Muscle layer of duodenum (tissue), 2 donors: ENCODE data around the gene ARHGAP8.
A peak's percentile ranks its signal among the peaks of the same experiment; 100 is the strongest.

Experiments used
- H3K27ac ChIP-seq: one replicate; pipeline ENCODE4 v1.7.0; 2013; ENCODE audit warnings: mild to moderate bottlenecking, low read length
- H3K27me3 ChIP-seq: one replicate; pipeline ENCODE4 v1.7.0; 2013; ENCODE audit warnings: low read depth, mild to moderate bottlenecking, control low read depth, low read length
- H3K36me3 ChIP-seq, 2 donors: one replicate each; pipeline ENCODE4 v1.7.0; 2013; ENCODE audit warnings: low read length in 2 of 2, control low read depth in 1 of 2, mild to moderate bottlenecking in 1 of 2; ENCODE audit not compliant: insufficient read depth in 2 of 2, control insufficient read depth in 1 of 2
- H3K4me1 ChIP-seq, 2 donors: one replicate each; pipeline ENCODE4 v1.7.0; 2013; ENCODE audit warnings: low read length in 2 of 2, mild to moderate bottlenecking in 2 of 2, control low read depth in 1 of 2, moderate library complexity in 1 of 2; ENCODE audit not compliant: insufficient read depth in 2 of 2, control insufficient read depth in 1 of 2
- H3K4me3 ChIP-seq, 2 donors: one replicate each; pipeline ENCODE4 v1.7.0; 2013; ENCODE audit warnings: low read length in 2 of 2, low read depth in 1 of 2, mild to moderate bottlenecking in 1 of 2
- H3K9me3 ChIP-seq, 2 donors: one replicate each; pipeline ENCODE4 v1.7.0; 2013; ENCODE audit warnings: low read length in 2 of 2, control low read depth in 1 of 2, mild to moderate bottlenecking in 1 of 2; ENCODE audit not compliant: control insufficient read depth in 1 of 2
- donor health status: healthy.

ARHGAP8 gene

DNA sequence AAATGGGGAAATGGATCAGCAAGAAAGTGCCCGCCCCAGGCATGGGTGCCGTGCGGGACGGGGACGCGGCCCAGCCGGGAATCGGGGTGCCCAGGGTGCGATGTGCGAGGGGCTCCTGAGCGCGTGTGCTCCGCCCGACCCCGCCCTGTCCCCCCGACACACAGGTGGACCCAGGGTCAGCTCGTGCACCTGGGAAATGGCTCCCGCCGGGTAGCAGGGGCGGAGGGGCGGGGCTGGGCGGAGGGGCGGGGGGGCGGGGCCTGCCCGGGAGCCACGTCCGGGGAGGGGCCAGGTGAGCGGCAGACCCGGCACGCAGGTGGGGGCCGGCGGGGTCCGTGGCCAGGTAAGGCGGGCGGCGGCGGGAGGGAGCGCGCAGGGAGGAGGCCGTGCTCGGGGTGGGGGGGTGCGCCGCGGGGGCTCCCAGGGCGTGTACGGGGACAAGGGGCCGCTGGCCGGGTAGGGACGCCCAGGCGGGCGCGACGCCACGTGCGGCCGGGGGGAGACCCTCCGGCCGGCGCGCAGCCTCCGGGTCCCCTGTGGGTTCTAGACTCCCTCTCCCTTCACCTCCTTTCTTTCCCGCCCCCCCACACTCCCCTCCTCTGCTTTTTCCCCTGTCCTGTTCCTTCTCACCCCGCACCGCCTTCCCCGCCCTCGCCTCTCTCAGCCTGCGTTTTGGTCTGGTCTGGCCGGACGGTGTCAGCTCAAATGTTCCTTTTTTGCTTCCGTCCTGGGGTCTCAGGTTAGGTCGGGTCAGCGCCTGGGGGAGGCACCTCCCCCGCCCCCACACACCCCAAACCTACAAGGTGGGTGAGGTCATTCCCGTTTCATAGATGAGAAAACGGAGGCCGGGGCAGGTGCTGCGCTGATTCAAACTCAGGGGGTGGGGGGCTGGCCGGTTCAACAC, at the start of gene ARHGAP8:
Gene ARHGAP8 (plus strand): TSS at position 291 of the 904 bp plus-strand sequence. CDS start 33,953 bp downstream, outside the sequence.
- Histone ChIP-seq H3K36me3 (no peaks in the 10 kb centered on the region), H3K4me3 (no peak within 1 kb of the TSS), H3K4me1 (peaks cover 0 to 7% of the 10 kb centered on the region in 2 donors), H3K9me3 (no peaks in the 10 kb centered on the region), H3K27me3 (peaks cover 3% of the 10 kb centered on the region), H3K27ac (no peak within 1 kb of the TSS)

DNA sequence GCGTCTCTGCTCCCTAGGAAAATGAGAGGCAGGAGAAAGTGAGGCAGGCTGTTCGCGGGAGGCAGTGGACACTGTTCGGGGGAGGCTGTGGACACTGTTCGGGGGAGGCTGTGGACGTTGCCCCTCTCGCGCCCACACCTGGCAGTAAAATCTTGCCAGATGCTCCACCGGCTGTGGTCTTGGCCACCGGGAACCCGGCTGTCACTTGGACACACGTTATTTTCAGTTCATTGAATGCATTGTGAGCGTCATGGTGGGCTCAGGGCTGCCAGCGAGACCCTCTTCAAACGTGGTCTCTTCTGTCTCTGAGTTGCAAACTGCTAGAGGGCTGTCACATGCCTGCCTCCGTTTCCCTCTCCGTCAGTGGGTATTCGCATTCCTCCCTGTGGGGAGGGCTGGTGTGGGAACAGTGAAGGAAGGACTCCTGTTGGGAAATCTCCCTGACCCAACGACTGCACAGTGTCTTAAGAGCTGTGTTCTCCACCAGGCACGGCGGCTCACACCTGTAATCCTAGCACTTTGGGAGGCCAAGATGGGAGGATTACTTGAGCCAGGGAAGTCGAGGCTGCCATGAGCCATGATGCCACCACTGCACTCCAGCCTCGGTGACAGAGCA, 49.0 kb upstream of the ARHGAP8 start:
- no peak overlapping the region for H3K27ac ChIP-seq
- no peaks in the 10 kb centered on the region for H3K27me3 ChIP-seq
- no peaks in the 10 kb centered on the region for H3K36me3 ChIP-seq

DNA sequence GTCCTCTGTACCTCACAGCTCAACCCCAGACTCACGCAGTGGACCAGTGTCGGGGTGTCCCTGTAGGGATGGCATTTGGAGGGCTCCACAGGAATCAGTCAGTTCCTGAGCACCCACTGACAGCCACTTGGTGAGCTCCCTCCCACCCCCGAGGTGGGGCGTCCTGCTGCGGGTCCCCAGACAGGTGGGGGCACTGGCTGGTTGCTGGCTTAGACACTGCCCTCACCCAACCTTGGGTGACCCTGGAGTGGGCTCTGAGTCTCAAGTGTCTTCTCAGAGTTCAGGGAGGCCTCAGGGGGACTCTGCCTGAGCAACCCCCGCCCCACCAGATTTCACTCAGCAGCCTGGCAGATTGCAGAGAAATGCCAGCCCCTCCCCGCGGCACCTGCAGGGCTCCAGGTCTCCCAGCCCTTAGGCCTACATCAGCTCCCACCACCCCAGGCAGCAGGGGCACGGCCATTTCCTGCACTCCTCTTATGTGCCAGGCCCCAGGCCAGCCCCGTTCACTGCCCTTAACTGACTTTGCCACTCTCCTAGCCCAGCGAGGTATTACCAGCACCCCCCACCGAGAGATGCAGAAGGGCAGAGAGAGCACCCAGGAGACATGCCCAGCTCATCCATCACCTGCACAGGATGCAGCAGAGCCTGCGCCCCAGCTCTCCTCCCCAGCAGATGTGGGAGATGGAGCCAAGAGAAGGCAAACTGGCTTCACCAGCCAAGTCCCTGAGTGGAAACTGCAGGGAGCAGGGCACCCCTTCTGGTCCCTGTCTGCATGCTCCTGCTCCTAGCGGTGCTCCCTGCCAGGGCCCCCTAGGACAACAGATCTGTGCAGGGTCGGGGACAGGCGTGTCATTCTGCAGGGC, 48.0 kb upstream of the ARHGAP8 start:
- Histone ChIP-seq H3K4me3 (no peak overlapping the region), H3K27ac (no peak overlapping the region), H3K27me3 (no peaks in the 10 kb centered on the region), H3K4me1 (peaks cover 0 to 17% of the 10 kb centered on the region in 2 donors), H3K9me3 (no peaks in the 10 kb centered on the region), H3K36me3 (no peaks in the 10 kb centered on the region)

More for the DNA sequence above, 49.0 kb upstream of the ARHGAP8 start:
- Histone ChIP-seq H3K4me3 (peak overlapping the region; percentile 52 to 64), H3K4me1 (peaks cover 0 to 17% of the 10 kb centered on the region in 2 donors), H3K9me3 (no peaks in the 10 kb centered on the region)

DNA sequence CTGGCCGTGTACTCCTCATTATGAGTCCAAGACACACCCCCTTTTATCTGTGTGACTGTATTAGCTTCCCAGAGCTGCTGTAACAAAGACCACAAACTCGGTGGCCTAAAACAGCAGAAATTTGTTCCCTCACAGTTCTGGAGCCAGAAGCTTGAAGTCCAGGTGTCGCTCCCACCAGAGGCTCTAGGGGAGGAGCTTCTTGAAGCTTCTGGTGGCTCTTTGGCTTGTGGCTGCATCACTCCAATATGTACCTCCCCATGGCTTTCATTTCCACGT, 47.4 kb upstream of the ARHGAP8 start:
- Histone ChIP-seq H3K27me3 (no peaks in the 10 kb centered on the region), H3K4me1 (peaks cover 0 to 17% of the 10 kb centered on the region in 2 donors), H3K36me3 (no peaks in the 10 kb centered on the region), H3K9me3 (no peaks in the 10 kb centered on the region), H3K4me3 (no peak overlapping the region), H3K27ac (no peak overlapping the region)

DNA sequence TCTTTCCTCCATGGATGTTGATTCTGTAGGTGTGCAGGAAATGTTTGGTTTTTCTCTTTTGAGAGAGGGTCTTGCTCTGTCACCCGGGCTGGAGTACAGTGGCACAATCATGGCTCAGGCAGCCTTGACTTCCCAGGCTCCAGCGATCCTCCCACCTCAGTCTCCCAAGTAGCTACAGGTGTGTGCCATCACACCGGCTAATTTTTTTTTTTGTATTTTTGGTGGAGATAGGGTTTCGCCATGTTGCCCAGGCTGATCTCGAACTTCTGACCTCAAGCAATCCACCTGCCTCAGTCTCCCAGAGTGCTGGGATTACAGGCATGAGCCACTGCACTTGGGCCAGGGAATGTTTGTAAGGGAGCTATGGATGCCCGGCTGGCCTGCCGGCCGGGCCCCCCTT, 45.9 kb upstream of the ARHGAP8 start:
- Histone ChIP-seq H3K27ac (no peak overlapping the region), H3K27me3 (no peaks in the 10 kb centered on the region), H3K4me3 (no peak overlapping the region)

DNA sequence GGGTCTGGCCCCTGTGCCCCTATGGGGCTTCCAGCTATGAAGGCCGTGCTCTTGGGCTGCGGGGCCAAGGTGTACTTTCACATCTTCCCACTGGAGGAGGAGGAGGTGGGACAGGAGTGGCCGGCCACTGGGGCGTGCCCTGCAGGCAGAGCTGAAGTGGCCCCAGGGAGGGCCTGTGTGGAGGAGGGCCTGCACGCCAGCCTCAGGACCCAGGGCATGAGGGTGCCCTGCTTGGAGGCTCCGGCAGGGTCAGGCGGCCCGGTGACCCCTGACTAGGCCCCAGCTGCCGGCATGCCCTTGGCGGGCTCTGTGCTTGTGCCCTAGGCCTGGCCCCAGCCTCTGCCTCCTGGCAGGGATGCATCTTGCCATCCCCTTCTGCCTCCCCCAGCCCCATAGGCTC, 45.2 kb upstream of the ARHGAP8 start:
- Histone ChIP-seq H3K9me3 (no peaks in the 10 kb centered on the region), H3K4me1 (peaks cover 0 to 13% of the 10 kb centered on the region in 2 donors), H3K4me3 (no peak overlapping the region), H3K27ac (no peak overlapping the region), H3K36me3 (no peaks in the 10 kb centered on the region), H3K27me3 (no peaks in the 10 kb centered on the region)

More for the DNA sequence above, 45.9 kb upstream of the ARHGAP8 start:
- no peaks in the 10 kb centered on the region for H3K36me3 ChIP-seq
- peaks cover 0 to 15% of the 10 kb centered on the region in 2 donors for H3K4me1 ChIP-seq
- H3K9me3 ChIP-seq: no peaks in the 10 kb centered on the region

DNA sequence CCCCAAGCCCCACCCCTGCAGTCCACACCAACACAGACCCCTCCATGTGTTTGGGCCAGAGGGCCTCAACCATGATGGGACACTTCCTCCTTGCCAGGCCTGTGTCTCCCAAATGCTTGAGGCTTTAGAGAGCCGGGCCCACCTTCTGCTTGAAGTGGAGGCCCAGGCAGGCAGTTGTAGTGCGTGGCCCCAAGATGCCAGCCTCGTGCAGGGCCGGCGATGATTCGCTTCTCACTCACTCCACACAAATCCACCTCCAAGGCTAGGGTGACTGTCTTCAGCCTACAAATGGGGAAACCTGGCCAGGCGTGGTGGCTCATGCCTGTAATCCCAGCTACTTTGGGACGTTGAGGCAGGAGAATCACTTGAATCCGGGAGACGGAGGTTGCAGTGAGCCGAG, 44.6 kb upstream of the ARHGAP8 start:
- Histone ChIP-seq H3K4me3 (no peak overlapping the region), H3K4me1 (peaks cover 0 to 8% of the 10 kb centered on the region in 2 donors), H3K27me3 (no peaks in the 10 kb centered on the region), H3K9me3 (no peaks in the 10 kb centered on the region), H3K27ac (no peak overlapping the region), H3K36me3 (no peaks in the 10 kb centered on the region)

DNA sequence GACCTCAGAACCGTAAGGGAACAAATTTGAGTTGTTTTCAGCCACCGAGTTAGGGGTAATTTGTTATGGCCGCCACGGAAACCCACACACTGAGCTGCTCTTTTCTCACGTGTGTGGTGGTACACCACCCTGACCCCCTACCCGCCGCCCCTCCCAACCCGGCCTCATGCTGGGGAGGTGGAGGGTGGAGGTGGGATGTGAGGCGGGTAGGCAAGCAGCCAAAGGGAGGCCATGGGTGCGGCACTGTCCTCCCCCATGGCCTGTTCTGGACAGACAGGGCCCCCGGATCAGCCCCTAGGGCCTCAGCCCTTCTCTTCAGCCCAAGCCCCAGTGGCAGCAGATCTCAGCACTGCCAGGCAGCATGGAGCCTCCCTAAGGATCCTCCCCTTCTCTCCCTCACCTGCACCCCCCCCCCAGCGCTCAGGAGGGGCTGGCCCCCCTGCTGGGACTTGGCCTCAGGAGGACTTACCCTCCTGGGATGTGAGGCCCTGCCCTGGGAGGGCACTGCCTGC, 42.4 kb upstream of the ARHGAP8 start:
- Histone ChIP-seq H3K27me3 (no peaks in the 10 kb centered on the region), H3K36me3 (no peaks in the 10 kb centered on the region), H3K27ac (no peak overlapping the region), H3K9me3 (no peaks in the 10 kb centered on the region), H3K4me1 (no peaks in the 10 kb centered on the region), H3K4me3 (no peak overlapping the region)

DNA sequence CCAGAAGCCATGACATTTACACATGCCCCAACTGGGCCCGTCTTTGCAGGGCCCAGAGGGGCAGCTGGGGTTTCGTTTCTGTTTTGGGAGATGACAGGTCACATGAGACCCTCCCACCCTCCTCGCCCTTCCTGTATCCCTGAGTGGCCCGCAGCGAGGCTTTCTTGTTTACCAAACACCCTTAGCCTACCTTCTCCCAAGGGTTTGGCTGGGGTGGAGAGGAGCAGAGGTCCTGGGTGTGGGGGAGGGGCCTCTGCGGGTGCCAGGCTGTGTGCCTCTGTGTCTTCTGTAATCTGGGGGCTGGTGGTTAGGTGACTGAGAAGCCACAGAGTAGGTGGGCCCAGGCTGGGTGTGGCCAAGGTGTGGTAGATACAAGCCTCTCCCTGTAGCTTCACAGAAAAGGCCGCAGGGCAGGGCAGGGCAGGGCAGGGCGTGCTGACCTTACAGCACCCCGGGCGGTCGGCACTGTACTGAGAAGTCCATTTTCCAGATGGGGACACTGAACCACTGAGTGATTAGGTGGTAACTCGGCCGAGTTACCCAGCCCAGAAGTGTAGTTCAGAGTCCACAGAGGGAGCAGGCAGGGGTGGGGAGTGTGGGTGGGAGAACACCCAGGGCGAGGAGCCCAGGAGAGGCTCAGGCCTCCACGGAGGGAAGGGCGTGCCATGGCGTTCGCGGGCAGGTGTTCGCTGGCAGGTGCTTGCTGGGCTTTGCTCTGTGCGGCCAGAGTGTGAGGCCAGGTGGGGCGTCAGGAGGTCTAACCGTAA, 41.7 kb upstream of the ARHGAP8 start:
- H3K4me1 ChIP-seq: no peaks in the 10 kb centered on the region

DNA sequence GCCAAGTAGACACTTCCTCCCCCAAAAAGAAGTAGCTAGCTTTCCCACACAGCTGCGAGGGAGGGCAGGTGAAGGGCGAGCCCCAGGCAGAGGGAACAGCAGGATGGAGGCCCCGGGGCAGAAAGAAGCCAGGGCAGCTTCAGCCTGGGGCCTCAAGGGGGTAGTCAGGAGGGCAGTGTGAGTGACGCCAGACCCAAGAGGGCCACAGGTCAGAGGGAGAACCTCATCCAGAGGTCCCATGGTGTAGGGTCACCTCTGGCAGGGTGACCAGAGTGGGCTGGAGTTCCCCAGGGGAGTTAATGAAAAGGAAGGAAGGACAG, 41.2 kb upstream of the ARHGAP8 start:
- Histone ChIP-seq H3K36me3 (no peaks in the 10 kb centered on the region), H3K4me3 (no peak overlapping the region), H3K27ac (peak overlapping the region; percentile 16), H3K4me1 (no peaks in the 10 kb centered on the region), H3K27me3 (no peaks in the 10 kb centered on the region), H3K9me3 (no peaks in the 10 kb centered on the region)

More for the DNA sequence above, 41.7 kb upstream of the ARHGAP8 start:
- H3K36me3 ChIP-seq: no peaks in the 10 kb centered on the region
- no peak overlapping the region for H3K4me3 ChIP-seq
- no peaks in the 10 kb centered on the region for H3K9me3 ChIP-seq
- H3K27ac ChIP-seq: peak overlapping the region; percentile 16
- H3K27me3 ChIP-seq: no peaks in the 10 kb centered on the region
